ENCODE measurements around the gene MELK.
A peak's percentile ranks its signal among the peaks of the same experiment; 100 is the strongest.
"Not testable (repeated sequence)": the region's sequence is repeated elsewhere in the genome, so short reads cannot be mapped to it uniquely, and the experiment has no call there.

Gene MELK

GRCh38 chr9:36548454-36548853 is 24.2 kb upstream of the MELK start:
- no peak for DNase-seq (ENCODE audit: low read depth, low spot score)
- no peak overlapping the region for H3K27ac ChIP-seq
- no peak overlapping the region for H3K9ac ChIP-seq (ENCODE audit: insufficient read length)
- no peaks in the 10 kb centered on the region for H3K36me3 ChIP-seq (ENCODE audit: insufficient read depth, low read length)
- no peaks in the 10 kb centered on the region for H3K9me3 ChIP-seq (ENCODE audit: low read depth, low read length)
- H3K4me3 ChIP-seq: no peak overlapping the region
- TF ChIP-seq EZH2 (IDR thresholded peaks at IDR 0.05) (no peak), POLR2AphosphoS5 (IDR thresholded peaks at IDR 0.05; ENCODE audit: borderline replicate concordance, low read depth, low read length) (no peak), FOXP2 (optimal IDR thresholded peaks at IDR 0.05; ENCODE audit: control extremely low read depth, extremely low read length, insufficient read depth) (no peak)

- no peak for TF ChIP-seq EZH2 (IDR thresholded peaks at IDR 0.05)
- TF ChIP-seq FOXP2 (optimal IDR thresholded peaks at IDR 0.05; ENCODE audit: control extremely low read depth, extremely low read length, insufficient read depth): no peak
- TF ChIP-seq POLR2AphosphoS5 (IDR thresholded peaks at IDR 0.05; ENCODE audit: borderline replicate concordance, low read depth, low read length): no peak
- Histone ChIP-seq H3K4me3 (no peak overlapping the region), H3K36me3 (ENCODE audit: insufficient read depth, low read length) (no peaks in the 10 kb centered on the region), H3K27ac (no peak overlapping the region), H3K9me3 (ENCODE audit: low read depth, low read length) (no peaks in the 10 kb centered on the region), H3K9ac (ENCODE audit: insufficient read length) (no peak overlapping the region)
- DNase-seq (ENCODE audit: low read depth, low spot score): no peak
These were observed 22.6 kb upstream of the MELK start for GRCh38 chr9:36550135-36550534.

- H3K36me3 ChIP-seq (ENCODE audit: insufficient read depth, low read length); H3K9me3 ChIP-seq (ENCODE audit: low read depth, low read length); H3K27ac ChIP-seq; H3K4me3 ChIP-seq; DNase-seq (ENCODE audit: low read depth, low spot score); H3K9ac ChIP-seq (ENCODE audit: insufficient read length): not testable (repeated sequence)
These were observed 22.0 kb upstream of the MELK start for GRCh38 chr9:36550631-36551098.

GRCh38 chr9:36551129-36551528 is 21.6 kb upstream of the MELK start:
- no peak for DNase-seq (ENCODE audit: low read depth, low spot score)
- TF ChIP-seq FOXP2 (optimal IDR thresholded peaks at IDR 0.05; ENCODE audit: control extremely low read depth, extremely low read length, insufficient read depth) (no peak), EZH2 (IDR thresholded peaks at IDR 0.05) (no peak), POLR2AphosphoS5 (IDR thresholded peaks at IDR 0.05; ENCODE audit: borderline replicate concordance, low read depth, low read length) (no peak)
- Histone ChIP-seq H3K27ac (no peak overlapping the region), H3K36me3 (ENCODE audit: insufficient read depth, low read length) (no peaks in the 10 kb centered on the region), H3K9me3 (ENCODE audit: low read depth, low read length) (no peaks in the 10 kb centered on the region), H3K4me3 (no peak overlapping the region), H3K9ac (ENCODE audit: insufficient read length) (no peak overlapping the region)

GRCh38 chr9:36551910-36552309 is 20.8 kb upstream of the MELK start:
- Histone ChIP-seq H3K9me3 (ENCODE audit: low read depth, low read length) (no peaks in the 10 kb centered on the region), H3K36me3 (ENCODE audit: insufficient read depth, low read length) (no peaks in the 10 kb centered on the region), H3K9ac (ENCODE audit: insufficient read length) (no peak overlapping the region), H3K4me3 (no peak overlapping the region), H3K27ac (no peak overlapping the region)
- TF ChIP-seq EZH2 (IDR thresholded peaks at IDR 0.05) (no peak), FOXP2 (optimal IDR thresholded peaks at IDR 0.05; ENCODE audit: control extremely low read depth, extremely low read length, insufficient read depth) (no peak), POLR2AphosphoS5 (IDR thresholded peaks at IDR 0.05; ENCODE audit: borderline replicate concordance, low read depth, low read length) (no peak)
- no peak for DNase-seq (ENCODE audit: low read depth, low spot score)

GRCh38 chr9:36559036-36559695 is 13.5 kb upstream of the MELK start:
- Histone ChIP-seq H3K4me3 (no peak overlapping the region), H3K36me3 (ENCODE audit: insufficient read depth, low read length) (no peaks in the 10 kb centered on the region), H3K9me3 (ENCODE audit: low read depth, low read length) (no peaks in the 10 kb centered on the region), H3K9ac (ENCODE audit: insufficient read length) (no peak overlapping the region), H3K27ac (peak overlapping the region; percentile 72; the same call in 1 of the 2 replicates)
- TF ChIP-seq POLR2AphosphoS5 (IDR thresholded peaks at IDR 0.05; ENCODE audit: borderline replicate concordance, low read depth, low read length): no peak
- no peak for TF ChIP-seq EZH2 (IDR thresholded peaks at IDR 0.05)
- TF ChIP-seq FOXP2 (optimal IDR thresholded peaks at IDR 0.05; ENCODE audit: control extremely low read depth, extremely low read length, insufficient read depth): no peak
- no peak for DNase-seq (ENCODE audit: low read depth, low spot score)

- DNase-seq (ENCODE audit: low read depth, low spot score): no peak
- Histone ChIP-seq H3K4me3 (no peak overlapping the region), H3K9ac (ENCODE audit: insufficient read length) (no peak overlapping the region), H3K36me3 (ENCODE audit: insufficient read depth, low read length) (no peaks in the 10 kb centered on the region), H3K27ac (peak overlapping the region; percentile 67), H3K9me3 (ENCODE audit: low read depth, low read length) (no peaks in the 10 kb centered on the region)
- TF ChIP-seq POLR2AphosphoS5 (IDR thresholded peaks at IDR 0.05; ENCODE audit: borderline replicate concordance, low read depth, low read length) (no peak), FOXP2 (optimal IDR thresholded peaks at IDR 0.05; ENCODE audit: control extremely low read depth, extremely low read length, insufficient read depth) (no peak), EZH2 (IDR thresholded peaks at IDR 0.05) (no peak)
These were observed 11.9 kb upstream of the MELK start for GRCh38 chr9:36560771-36561170.

GRCh38 chr9:36562801-36563200 is 9.9 kb upstream of the MELK start:
- not testable (repeated sequence) for H3K4me3 ChIP-seq; DNase-seq (ENCODE audit: low read depth, low spot score); H3K9ac ChIP-seq (ENCODE audit: insufficient read length); H3K27ac ChIP-seq; H3K9me3 ChIP-seq (ENCODE audit: low read depth, low read length); H3K36me3 ChIP-seq (ENCODE audit: insufficient read depth, low read length)

GRCh38 chr9:36566813-36567221 is 5.9 kb upstream of the MELK start:
- no peaks in the 10 kb centered on the region for H3K9me3 ChIP-seq (ENCODE audit: low read depth, low read length)
- no peak overlapping the region for H3K9ac ChIP-seq (ENCODE audit: insufficient read length)
- TF ChIP-seq FOXP2 (optimal IDR thresholded peaks at IDR 0.05; ENCODE audit: control extremely low read depth, extremely low read length, insufficient read depth) (no peak), EZH2 (IDR thresholded peaks at IDR 0.05) (no peak), POLR2AphosphoS5 (IDR thresholded peaks at IDR 0.05; ENCODE audit: borderline replicate concordance, low read depth, low read length) (no peak)
- DNase-seq (ENCODE audit: low read depth, low spot score): no peak
- H3K4me3 ChIP-seq: no peak overlapping the region
- H3K36me3 ChIP-seq (ENCODE audit: insufficient read depth, low read length): no peaks in the 10 kb centered on the region
- no peak overlapping the region for H3K27ac ChIP-seq

- H3K27ac ChIP-seq; H3K36me3 ChIP-seq (ENCODE audit: insufficient read depth, low read length); H3K4me3 ChIP-seq; DNase-seq (ENCODE audit: low read depth, low spot score); H3K9me3 ChIP-seq (ENCODE audit: low read depth, low read length); H3K9ac ChIP-seq (ENCODE audit: insufficient read length): not testable (repeated sequence)
These were observed 4.0 kb upstream of the MELK start for GRCh38 chr9:36568681-36569080.
